WTC11 (cell line): Measurements from ENCODE around the gene BACE2. TPM values are rescaled to one million over a fixed set of nuclear protein-coding genes. Genes with fewer than 3 reads are reported as not detected.

Experiments used
- ATAC-seq: fragments of 200-7000 bp; cut with Tn5 transposase; 2 replicates; pipeline ENCODE4 v1.10.0; 2021; ENCODE audit warnings: mild to moderate bottlenecking, moderate library complexity
- CTCF ChIA-PET: fragments of 300-600 bp; sonication (Branson Sonifier 250); formaldehyde crosslinking; loops from one replicate; lab custom pipeline; 2021; ENCODE audit warnings: antibody characterized with exemption; lab: Charles Lee
- POLR2A ChIA-PET: fragments of 350-600 bp; sonication (Branson Sonifier 250); formaldehyde crosslinking; loops from one replicate; lab custom pipeline; 2021; ENCODE audit warnings: antibody characterized with exemption; lab: Charles Lee
- DNase-seq: peaks from one replicate; pipeline ENCODE4 v3.0.0; 2021; ENCODE audit warnings: low spot score
- H3K27ac Mint-ChIP-seq: 2 replicates; pipeline ENCODE4 v1.8.0; 2021; ENCODE audit warnings: mixed read lengths
- H3K27me3 Mint-ChIP-seq: 2 replicates; pipeline ENCODE4 v1.8.0; 2021; ENCODE audit warnings: low read depth, mild to moderate bottlenecking, moderate library complexity, mixed read lengths
- H3K36me3 Mint-ChIP-seq: 2 replicates; pipeline ENCODE4 v1.8.0; 2021; ENCODE audit warnings: mixed read lengths
- H3K4me1 Mint-ChIP-seq: 2 replicates; pipeline ENCODE4 v1.8.0; 2022; ENCODE audit warnings: mixed read lengths
- H3K4me3 Mint-ChIP-seq: 2 replicates; pipeline ENCODE4 v1.8.0; 2021; ENCODE audit warnings: mild to moderate bottlenecking, moderate library complexity, mixed read lengths
- H3K9me3 Mint-ChIP-seq: 2 replicates; pipeline ENCODE4 v1.8.0; 2021; ENCODE audit warnings: mixed read lengths
- ATF1 ChIP-seq: sonication (generic); formaldehyde crosslinking; IDR thresholded peaks from 2 replicates; pipeline ENCODE4 v1.8.1; 2023; ENCODE audit warnings: mild to moderate bottlenecking, moderate library complexity, missing genetic modification reagents
- ATF6 ChIP-seq: sonication (generic); formaldehyde crosslinking; IDR thresholded peaks from 2 replicates; pipeline ENCODE4 v1.8.1; 2023; ENCODE audit warnings: mild to moderate bottlenecking, missing genetic modification reagents
- E2F1 ChIP-seq: sonication (generic); formaldehyde crosslinking; IDR thresholded peaks from 2 replicates; pipeline ENCODE4 v1.8.0; 2022; ENCODE audit warnings: mild to moderate bottlenecking, missing genetic modification reagents
- ERG ChIP-seq: fragments of 250-450 bp; sonication (Bioruptor Pico); IDR thresholded peaks from 2 replicates; pipeline ENCODE4 v1.8.0; 2021; ENCODE audit warnings: mild to moderate bottlenecking
- FOXJ3 ChIP-seq: sonication (generic); formaldehyde crosslinking; IDR thresholded peaks from 2 replicates; pipeline ENCODE4 v1.9.0; 2021; ENCODE audit warnings: missing genetic modification reagents, mild to moderate bottlenecking, borderline replicate concordance
- GABPB1 ChIP-seq: sonication (generic); formaldehyde crosslinking; IDR thresholded peaks from 2 replicates; pipeline ENCODE4 v1.8.1; 2023; ENCODE audit warnings: mild to moderate bottlenecking, missing genetic modification reagents
- GTF2I ChIP-seq: fragments of 250-450 bp; sonication (Bioruptor Pico); conservative IDR thresholded peaks from 2 replicates; pipeline ENCODE4 v1.4.0; 2021; ENCODE audit warnings: mild to moderate bottlenecking
- KAT7 ChIP-seq: sonication (generic); formaldehyde crosslinking; IDR thresholded peaks from 2 replicates; pipeline ENCODE4 v1.8.1; 2023; ENCODE audit warnings: missing genetic modification reagents, mild to moderate bottlenecking, borderline replicate concordance
- MXD4 ChIP-seq: fragments of 250-450 bp; sonication (Bioruptor Pico); IDR thresholded peaks from 2 replicates; pipeline ENCODE4 v1.8.0; 2021; ENCODE audit warnings: mild to moderate bottlenecking, moderate library complexity, borderline replicate concordance
- NR1H2 ChIP-seq: sonication (generic); formaldehyde crosslinking; IDR thresholded peaks from 2 replicates; pipeline ENCODE4 v1.9.0; 2021; ENCODE audit warnings: mild to moderate bottlenecking, moderate library complexity, missing genetic modification reagents
- ZBTB43 ChIP-seq: sonication (generic); formaldehyde crosslinking; IDR thresholded peaks from 2 replicates; pipeline ENCODE4 v1.8.1; 2023; ENCODE audit warnings: mild to moderate bottlenecking, missing genetic modification reagents
- ZMAT4 ChIP-seq: fragments of 250-450 bp; sonication (Bioruptor Pico); IDR thresholded peaks from 2 replicates; pipeline ENCODE4 v1.9.0; 2021; ENCODE audit warnings: mild to moderate bottlenecking
- ZNF317 ChIP-seq: sonication (generic); formaldehyde crosslinking; IDR thresholded peaks from 2 replicates; pipeline ENCODE4 v1.8.1; 2023; ENCODE audit warnings: low read depth, mild to moderate bottlenecking, moderate library complexity, missing genetic modification reagents, borderline replicate concordance
- total RNA-seq: library from RNA; stranded (reverse); gene quantifications from 3 replicates; pipeline ENCODE4 v1.2.3, GENCODE V29; 2021

The BACE2 gene
- total RNA-seq, 1 experiment from 2014 or later: 9.8 TPM

- ChIA-PET POLR2A (no interaction called here), CTCF (no interaction called here)
- Mint-ChIP-seq H3K36me3 (0 out of 2 replicates have a peak, but pooled peaks cover 2% of the 10 kb centered on the region), H3K4me1 (no peaks in the 10 kb centered on the region), H3K27ac (no peak overlapping the region), H3K27me3 (peaks cover under 1% of the 10 kb centered on the region), H3K4me3 (no peak overlapping the region), H3K9me3 (peaks cover 15% of the 10 kb centered on the region)
- TF ChIP-seq GABPB1: no peak
- no peak for TF ChIP-seq KAT7
- DNase-seq: no peak
- ATAC-seq: no peak
Measured at GRCh38 chr21:41130883-41131282, 37.1 kb upstream of the BACE2 start.

GRCh38 chr21:41133874-41134522 lies 34.0 kb upstream of the BACE2 start:
- ATAC-seq (peak; percentile 70), DNase-seq (no peak)
- H3K4me1 Mint-ChIP-seq: no peaks in the 10 kb centered on the region
- H3K27ac Mint-ChIP-seq: no peak overlapping the region
- POLR2A ChIA-PET: no interaction called here
- peaks cover 11% of the 10 kb centered on the region for H3K9me3 Mint-ChIP-seq
- 0 out of 2 replicates have a peak, but pooled peaks cover under 1% of the 10 kb centered on the region for H3K36me3 Mint-ChIP-seq
- H3K27me3 Mint-ChIP-seq: peaks cover 3% of the 10 kb centered on the region; the same call in 1 of the 2 replicates
- no peak overlapping the region for H3K4me3 Mint-ChIP-seq
- CTCF ChIA-PET: interaction anchor here (0.6 to 2.4 kb wide), 20 partner anchors 9 to 840 kb away, joined by 3 to 20 read pairs (median 4); no protein-coding TSS in a partner anchor
- TF ChIP-seq NR1H2 (CRISPR knock-in tag): no peak
- no peak for TF ChIP-seq FOXJ3
- TF ChIP-seq ATF1 (CRISPR knock-in tag): no peak
- no peak for TF ChIP-seq ERG (CRISPR knock-in tag)
- TF ChIP-seq ATF6 (CRISPR knock-in tag): no peak
- TF ChIP-seq, all 79 proteins: peak for 0

- POLR2A ChIA-PET: no interaction called here
- Mint-ChIP-seq H3K9me3 (peaks cover 6% of the 10 kb centered on the region; the same call in 1 of the 2 replicates), H3K4me1 (no peaks in the 10 kb centered on the region), H3K4me3 (no peak overlapping the region), H3K27ac (no peak overlapping the region), H3K36me3 (no peaks in the 10 kb centered on the region), H3K27me3 (peaks cover 3% of the 10 kb centered on the region; the same call in 1 of the 2 replicates)
- CTCF ChIA-PET: interaction anchor here (0.7 to 1.3 kb wide), 4 partner anchors 9 to 749 kb away, joined by 3 read pairs; no protein-coding TSS in a partner anchor
- DNase-seq (no peak), ATAC-seq (peak; percentile 41; the same call in 1 of the 2 replicates)
- TF ChIP-seq ZBTB43 (CRISPR knock-in tag) (no peak), ERG (CRISPR knock-in tag) (no peak), GABPB1 (no peak), ZMAT4 (no peak), E2F1 (CRISPR knock-in tag) (no peak), ZNF317 (CRISPR knock-in tag) (no peak), GTF2I (CRISPR knock-in tag) (no peak), KAT7 (no peak), MXD4 (CRISPR knock-in tag) (no peak)
Measured at GRCh38 chr21:41135746-41136145, 32.2 kb upstream of the BACE2 start.
